ENCODE results near the gene ARID3B. TPM values are rescaled to one million over a fixed set of nuclear protein-coding genes. Genes with fewer than 3 reads are reported as not detected.

The ARID3B gene
- total and polyA plus RNA-seq, 2 donors, result 3.0 to 4.3 TPM

DNA sequence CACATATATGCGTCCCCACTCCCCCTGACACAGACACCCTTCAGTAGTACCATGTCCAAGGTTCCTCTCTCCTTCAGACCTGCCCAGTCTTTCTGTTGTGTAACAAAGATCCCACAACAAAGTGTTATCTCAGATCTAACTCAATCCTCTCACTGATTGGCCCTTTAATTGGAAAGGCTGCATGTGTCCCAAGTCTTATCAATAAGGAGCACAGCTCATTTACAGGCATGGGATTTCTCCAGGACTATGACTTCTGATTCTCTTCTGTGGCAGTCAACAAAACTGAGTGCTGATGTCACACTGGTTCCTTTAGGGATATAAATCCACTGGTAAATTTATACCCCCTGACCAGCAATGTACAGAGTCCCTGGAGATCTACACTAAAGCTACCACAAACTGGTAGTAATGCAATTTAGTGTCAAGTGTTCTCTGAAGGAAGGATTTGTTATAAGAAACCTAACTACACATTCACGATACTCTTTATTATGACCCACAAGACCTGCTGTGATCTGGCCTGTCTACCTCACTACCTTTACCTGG lies 102.7 kb downstream of the ARID3B start:
- no peaks in the 10 kb centered on the region for H3K36me3 ChIP-seq (ENCODE audit: insufficient read depth)
- no peak for DNase-seq (ENCODE audit: extremely low spot score)
- H3K27ac ChIP-seq (ENCODE audit: low read depth), result no peak overlapping the region
- no peak overlapping the region for H3K4me3 ChIP-seq (ENCODE audit: low read depth, low read length)
- WGBS, result 89% methylated on average over 2 of the region's 2 CpGs
- H3K4me1 ChIP-seq (ENCODE audit: insufficient read depth), result no peaks in the 10 kb centered on the region

- no peak for DNase-seq (ENCODE audit: extremely low spot score)
- Histone ChIP-seq H3K36me3 (ENCODE audit: insufficient read depth) (no peaks in the 10 kb centered on the region), H3K4me3 (ENCODE audit: low read depth, low read length) (no peak overlapping the region), H3K4me1 (ENCODE audit: insufficient read depth) (no peaks in the 10 kb centered on the region), H3K27ac (ENCODE audit: low read depth) (no peak overlapping the region)
Observed at GRCh38 chr15:74646480-74646879, 105.5 kb downstream of the ARID3B start.

Other genes starting within 250 kb of the ARID3B start
- 0.21 TPM for gene CYP11A1, start 173.6 kb upstream of the ARID3B start, total RNA-seq
- 0.38 TPM for gene CYP11A1, start 173.6 kb upstream of the ARID3B start, polyA plus RNA-seq
- 5.3 TPM for gene SEMA7A, start 107.3 kb upstream of the ARID3B start, total RNA-seq
- gene SEMA7A, start 107.3 kb upstream of the ARID3B start, polyA plus RNA-seq, result 5.1 TPM
- gene UBL7, start 80.1 kb upstream of the ARID3B start, total RNA-seq, result 15.5 TPM
- 52.4 TPM for gene UBL7, start 80.1 kb upstream of the ARID3B start, polyA plus RNA-seq
- 31.5 TPM for gene CLK3, start 74.6 kb downstream of the ARID3B start, total RNA-seq
- 76.3 TPM for gene CLK3, start 74.6 kb downstream of the ARID3B start, polyA plus RNA-seq
- gene EDC3, start 154.8 kb downstream of the ARID3B start, total RNA-seq, result 16.0 TPM
- 20.8 TPM for gene EDC3, start 154.8 kb downstream of the ARID3B start, polyA plus RNA-seq
- gene CYP1A1, start 184.3 kb downstream of the ARID3B start, total RNA-seq, result 0.26 TPM
- gene CYP1A1, start 184.3 kb downstream of the ARID3B start, polyA plus RNA-seq, result 7.3 TPM
- not detected for gene CYP1A2, start 207.6 kb downstream of the ARID3B start, total RNA-seq
- not detected for gene CYP1A2, start 207.6 kb downstream of the ARID3B start, polyA plus RNA-seq
- gene CSK, start 240.9 kb downstream of the ARID3B start, total RNA-seq, result 17.8 TPM
- gene CSK, start 240.9 kb downstream of the ARID3B start, polyA plus RNA-seq, result 30.7 TPM